K562 (cell line): ENCODE data around the gene ST6GALNAC6. TPM values are rescaled to one million over a fixed set of nuclear protein-coding genes. Genes with fewer than 3 reads are reported as not detected.

Experiments
- CREB3 ChIP-seq: fragments of 450-650 bp; conservative IDR thresholded peaks from 2 replicates; pipeline ENCODE4 v1.6.1; 2016; ENCODE audit warnings: missing genetic modification characterization, low read depth, mild to moderate bottlenecking, missing compliant biosample characterization, moderate library complexity
- DACH1 ChIP-seq: fragments of 450-650 bp; IDR thresholded peaks from 2 replicates; pipeline ENCODE4 v1.6.1; 2018; ENCODE audit not compliant: partially characterized antibody
- MCM2 ChIP-seq: fragments of 450-650 bp; IDR thresholded peaks from 2 replicates; pipeline ENCODE4 v1.6.1; 2017; ENCODE audit warnings: low read depth, mild to moderate bottlenecking
- SMAD4 ChIP-seq: fragments of 250-450 bp; sonication (Bioruptor Pico); conservative IDR thresholded peaks from 2 replicates; pipeline ENCODE4 v1.8.0; 2021; ENCODE audit warnings: inconsistent platforms, mild to moderate bottlenecking, moderate library complexity
- TAL1 ChIP-seq: fragments of 450-650 bp; IDR thresholded peaks from 2 replicates; pipeline ENCODE4 v1.6.1; 2016; ENCODE audit warnings: mild to moderate bottlenecking
- ZNF551 ChIP-seq: fragments of 250-450 bp; sonication (Bioruptor Pico); IDR thresholded peaks from 2 replicates; pipeline ENCODE4 v1.5.0; 2021; ENCODE audit warnings: mild to moderate bottlenecking, moderate library complexity
- ZNF584 ChIP-seq: fragments of 200-800 bp; sonication (Bioruptor generic); IDR thresholded peaks from 2 replicates; pipeline ENCODE4 v1.6.1; 2016; ENCODE audit warnings: low read depth, mild to moderate bottlenecking, missing genetic modification characterization, missing compliant biosample characterization
- polyA plus RNA-seq, 8 experiments: library from polyadenylated mRNA; depleted of rRNA in 4 of 8; stranded (reverse) in 5 of 8; unstranded in 3 of 8; fragments of >200 nt; fragmentation: Nextera tagmentation in 2 of 8; fragmentation: Illumina TruSeq in 1 of 8; extraction: Ambion mirVana in 2 of 8; extraction: Trizol in 1 of 8; gene quantifications; 2 replicates each; pipeline versions ENCODE4 v1.2.1 to v1.2.3, GENCODE V29; 2011 to 2014; ENCODE audit warnings: inconsistent platforms in 1 of 8, missing spikeins in 1 of 8
- total RNA-seq, 7 experiments: library from RNA; depleted of rRNA in 6 of 7; stranded (reverse); fragments of >200 nt in 6 of 7; fragmentation: Illumina TruSeq in 2 of 7; extraction: Trizol in 2 of 7; gene quantifications; 2 replicates each; pipeline versions ENCODE4 v1.2.1 to v1.2.3, GENCODE V29; 2011 to 2021; ENCODE audit warnings: low replicate concordance in 1 of 7
- TF ChIP-seq, protein P1 (sequence below): fragments of 450-650 bp; IDR thresholded peaks from 2 replicates; pipeline ENCODE4 v1.6.1; 2016; ENCODE audit warnings: low read depth
- TF ChIP-seq, protein P2 (sequence below), 2 experiments: IDR thresholded peaks in 1 of 2; conservative IDR thresholded peaks in 1 of 2; 2 replicates each; pipeline ENCODE4 v1.6.1; 2016; ENCODE audit warnings: low read depth in 2 of 2, mild to moderate bottlenecking in 1 of 2, missing compliant biosample characterization in 1 of 2, missing genetic modification characterization in 1 of 2, moderate library complexity in 1 of 2
- TF ChIP-seq, protein P3 (sequence below): sonication (generic); formaldehyde crosslinking; IDR thresholded peaks from 2 replicates; pipeline ENCODE4 v1.8.1; 2023; ENCODE audit warnings: missing genetic modification reagents, mild to moderate bottlenecking, borderline replicate concordance

ST6GALNAC6 gene
- total and polyA plus RNA-seq, 9 of the 15 experiments (the other 6 are each of a cell fraction or from before 2014, with no cell fraction given): 0.13 to 23.0 (median 14.5) TPM

DNA sequence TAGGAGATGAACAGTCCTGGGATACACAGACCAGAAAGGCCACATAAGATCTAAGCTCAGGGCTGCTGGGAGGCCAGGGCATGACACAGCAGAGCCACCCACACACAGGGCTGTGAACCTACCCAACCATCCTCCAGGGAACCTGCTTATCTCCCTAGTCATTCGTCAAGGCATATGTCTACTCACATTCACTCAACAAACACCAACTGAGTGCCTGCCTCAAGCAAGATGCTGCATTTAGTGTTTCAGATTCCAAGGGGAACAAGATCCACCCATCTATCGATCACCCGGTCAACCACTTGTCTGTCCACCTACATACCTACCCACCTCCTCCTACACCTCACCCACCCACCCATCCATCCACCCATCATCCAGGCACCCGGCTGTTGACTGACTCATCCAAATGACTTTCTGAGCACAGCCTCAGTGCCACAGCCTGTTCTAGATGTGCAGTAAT lies 36.4 kb upstream of the ST6GALNAC6 start (continued):
- TF ChIP-seq, protein P1, sequence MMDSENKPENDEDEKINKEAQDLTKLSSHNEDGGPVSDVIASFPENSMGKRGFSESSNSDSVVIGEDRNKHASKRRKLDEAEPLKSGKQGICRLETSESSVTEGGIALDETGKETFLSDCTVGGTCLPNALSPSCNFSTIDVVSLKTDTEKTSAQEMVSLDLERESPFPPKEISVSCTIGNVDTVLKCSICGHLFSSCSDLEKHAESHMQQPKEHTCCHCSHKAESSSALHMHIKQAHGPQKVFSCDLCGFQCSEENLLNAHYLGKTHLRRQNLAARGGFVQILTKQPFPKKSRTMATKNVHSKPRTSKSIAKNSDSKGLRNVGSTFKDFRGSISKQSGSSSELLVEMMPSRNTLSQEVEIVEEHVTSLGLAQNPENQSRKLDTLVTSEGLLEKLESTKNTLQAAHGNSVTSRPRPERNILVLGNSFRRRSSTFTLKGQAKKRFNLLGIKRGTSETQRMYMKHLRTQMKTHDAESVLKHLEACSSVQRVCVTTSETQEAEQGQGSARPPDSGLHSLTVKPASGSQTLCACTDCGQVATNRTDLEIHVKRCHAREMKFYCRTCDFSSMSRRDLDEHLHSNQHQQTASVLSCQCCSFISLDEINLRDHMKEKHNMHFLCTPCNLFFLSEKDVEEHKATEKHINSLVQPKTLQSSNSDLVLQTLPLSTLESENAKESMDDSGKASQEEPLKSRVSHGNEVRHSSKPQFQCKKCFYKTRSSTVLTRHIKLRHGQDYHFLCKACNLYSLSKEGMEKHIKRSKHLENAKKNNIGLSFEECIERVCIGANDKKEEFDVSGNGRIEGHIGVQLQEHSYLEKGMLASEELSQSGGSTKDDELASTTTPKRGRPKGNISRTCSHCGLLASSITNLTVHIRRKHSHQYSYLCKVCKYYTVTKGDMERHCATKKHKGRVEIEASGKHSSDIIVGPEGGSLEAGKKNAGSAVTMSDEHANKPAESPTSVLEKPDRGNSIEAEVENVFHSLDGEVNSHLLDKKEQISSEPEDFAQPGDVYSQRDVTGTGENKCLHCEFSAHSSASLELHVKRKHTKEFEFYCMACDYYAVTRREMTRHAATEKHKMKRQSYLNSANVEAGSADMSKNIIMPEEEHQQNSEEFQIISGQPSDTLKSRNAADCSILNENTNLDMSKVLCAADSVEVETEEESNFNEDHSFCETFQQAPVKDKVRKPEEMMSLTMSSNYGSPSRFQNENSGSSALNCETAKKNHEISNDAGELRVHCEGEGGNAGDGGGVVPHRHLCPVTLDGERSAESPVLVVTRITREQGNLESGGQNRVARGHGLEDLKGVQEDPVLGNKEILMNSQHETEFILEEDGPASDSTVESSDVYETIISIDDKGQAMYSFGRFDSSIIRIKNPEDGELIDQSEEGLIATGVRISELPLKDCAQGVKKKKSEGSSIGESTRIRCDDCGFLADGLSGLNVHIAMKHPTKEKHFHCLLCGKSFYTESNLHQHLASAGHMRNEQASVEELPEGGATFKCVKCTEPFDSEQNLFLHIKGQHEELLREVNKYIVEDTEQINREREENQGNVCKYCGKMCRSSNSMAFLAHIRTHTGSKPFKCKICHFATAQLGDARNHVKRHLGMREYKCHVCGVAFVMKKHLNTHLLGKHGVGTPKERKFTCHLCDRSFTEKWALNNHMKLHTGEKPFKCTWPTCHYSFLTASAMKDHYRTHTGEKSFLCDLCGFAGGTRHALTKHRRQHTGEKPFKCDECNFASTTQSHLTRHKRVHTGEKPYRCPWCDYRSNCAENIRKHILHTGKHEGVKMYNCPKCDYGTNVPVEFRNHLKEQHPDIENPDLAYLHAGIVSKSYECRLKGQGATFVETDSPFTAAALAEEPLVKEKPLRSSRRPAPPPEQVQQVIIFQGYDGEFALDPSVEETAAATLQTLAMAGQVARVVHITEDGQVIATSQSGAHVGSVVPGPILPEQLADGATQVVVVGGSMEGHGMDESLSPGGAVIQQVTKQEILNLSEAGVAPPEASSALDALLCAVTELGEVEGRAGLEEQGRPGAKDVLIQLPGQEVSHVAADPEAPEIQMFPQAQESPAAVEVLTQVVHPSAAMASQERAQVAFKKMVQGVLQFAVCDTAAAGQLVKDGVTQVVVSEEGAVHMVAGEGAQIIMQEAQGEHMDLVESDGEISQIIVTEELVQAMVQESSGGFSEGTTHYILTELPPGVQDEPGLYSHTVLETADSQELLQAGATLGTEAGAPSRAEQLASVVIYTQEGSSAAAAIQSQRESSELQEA: no peak
- TF ChIP-seq TAL1: peak; percentile 28; the same call in 1 of the 2 replicates
- TF ChIP-seq ZNF584: no peak
- TF ChIP-seq, protein P2, sequence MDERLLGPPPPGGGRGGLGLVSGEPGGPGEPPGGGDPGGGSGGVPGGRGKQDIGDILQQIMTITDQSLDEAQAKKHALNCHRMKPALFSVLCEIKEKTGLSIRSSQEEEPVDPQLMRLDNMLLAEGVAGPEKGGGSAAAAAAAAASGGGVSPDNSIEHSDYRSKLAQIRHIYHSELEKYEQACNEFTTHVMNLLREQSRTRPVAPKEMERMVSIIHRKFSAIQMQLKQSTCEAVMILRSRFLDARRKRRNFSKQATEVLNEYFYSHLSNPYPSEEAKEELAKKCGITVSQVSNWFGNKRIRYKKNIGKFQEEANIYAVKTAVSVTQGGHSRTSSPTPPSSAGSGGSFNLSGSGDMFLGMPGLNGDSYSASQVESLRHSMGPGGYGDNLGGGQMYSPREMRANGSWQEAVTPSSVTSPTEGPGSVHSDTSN (CRISPR knock-in tag; IDR thresholded peaks at IDR 0.05; ENCODE audit: low read depth): no peak
- TF ChIP-seq, protein P2 (tag; conservative IDR thresholded peaks at IDR 0.05; ENCODE audit: low read depth): peak; percentile 86
- no peak for TF ChIP-seq ZNF551
- TF ChIP-seq, protein P3, sequence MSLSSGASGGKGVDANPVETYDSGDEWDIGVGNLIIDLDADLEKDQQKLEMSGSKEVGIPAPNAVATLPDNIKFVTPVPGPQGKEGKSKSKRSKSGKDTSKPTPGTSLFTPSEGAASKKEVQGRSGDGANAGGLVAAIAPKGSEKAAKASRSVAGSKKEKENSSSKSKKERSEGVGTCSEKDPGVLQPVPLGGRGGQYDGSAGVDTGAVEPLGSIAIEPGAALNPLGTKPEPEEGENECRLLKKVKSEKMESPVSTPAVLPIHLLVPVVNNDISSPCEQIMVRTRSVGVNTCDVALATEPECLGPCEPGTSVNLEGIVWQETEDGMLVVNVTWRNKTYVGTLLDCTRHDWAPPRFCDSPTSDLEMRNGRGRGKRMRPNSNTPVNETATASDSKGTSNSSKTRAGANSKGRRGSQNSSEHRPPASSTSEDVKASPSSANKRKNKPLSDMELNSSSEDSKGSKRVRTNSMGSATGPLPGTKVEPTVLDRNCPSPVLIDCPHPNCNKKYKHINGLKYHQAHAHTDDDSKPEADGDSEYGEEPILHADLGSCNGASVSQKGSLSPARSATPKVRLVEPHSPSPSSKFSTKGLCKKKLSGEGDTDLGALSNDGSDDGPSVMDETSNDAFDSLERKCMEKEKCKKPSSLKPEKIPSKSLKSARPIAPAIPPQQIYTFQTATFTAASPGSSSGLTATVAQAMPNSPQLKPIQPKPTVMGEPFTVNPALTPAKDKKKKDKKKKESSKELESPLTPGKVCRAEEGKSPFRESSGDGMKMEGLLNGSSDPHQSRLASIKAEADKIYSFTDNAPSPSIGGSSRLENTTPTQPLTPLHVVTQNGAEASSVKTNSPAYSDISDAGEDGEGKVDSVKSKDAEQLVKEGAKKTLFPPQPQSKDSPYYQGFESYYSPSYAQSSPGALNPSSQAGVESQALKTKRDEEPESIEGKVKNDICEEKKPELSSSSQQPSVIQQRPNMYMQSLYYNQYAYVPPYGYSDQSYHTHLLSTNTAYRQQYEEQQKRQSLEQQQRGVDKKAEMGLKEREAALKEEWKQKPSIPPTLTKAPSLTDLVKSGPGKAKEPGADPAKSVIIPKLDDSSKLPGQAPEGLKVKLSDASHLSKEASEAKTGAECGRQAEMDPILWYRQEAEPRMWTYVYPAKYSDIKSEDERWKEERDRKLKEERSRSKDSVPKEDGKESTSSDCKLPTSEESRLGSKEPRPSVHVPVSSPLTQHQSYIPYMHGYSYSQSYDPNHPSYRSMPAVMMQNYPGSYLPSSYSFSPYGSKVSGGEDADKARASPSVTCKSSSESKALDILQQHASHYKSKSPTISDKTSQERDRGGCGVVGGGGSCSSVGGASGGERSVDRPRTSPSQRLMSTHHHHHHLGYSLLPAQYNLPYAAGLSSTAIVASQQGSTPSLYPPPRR (CRISPR knock-in tag): no peak
- no peak for TF ChIP-seq MCM2
- no peak for TF ChIP-seq CREB3 (tag)
- TF ChIP-seq SMAD4: no peak
- no peak for TF ChIP-seq DACH1
